B cell (primary cell): ENCODE measurements around the gene ISLR. TPM values are rescaled to one million over a fixed set of nuclear protein-coding genes. Genes with fewer than 3 reads are reported as not detected.

Experiments used
- ATAC-seq: fragments of 200-7000 bp; cut with Tn5 transposase; one replicate; pipeline ENCODE4 v1.10.0; 2021; ENCODE audit warnings: low read depth, mild to moderate bottlenecking, moderate number of reproducible peaks, moderate library complexity
- CTCF ChIA-PET: fragments of 350-600 bp; sonication (Branson Sonifier 250); formaldehyde crosslinking; loops from one replicate; lab custom pipeline; 2021; ENCODE audit warnings: antibody characterized with exemption, inconsistent platforms; lab: Charles Lee
- POLR2A ChIA-PET: fragments of 350-600 bp; sonication (Branson Sonifier 250); formaldehyde crosslinking; loops from one replicate; lab custom pipeline; 2021; ENCODE audit warnings: antibody characterized with exemption; lab: Charles Lee
- DNase-seq: peaks from one replicate; pipeline ENCODE4 v3.0.0; 2013
- H2AFZ ChIP-seq: 2 replicates; pipeline ENCODE4 v1.6.1; 2012; ENCODE audit warnings: mild to moderate bottlenecking, low read depth, low read length; ENCODE audit not compliant: insufficient read depth, poor library complexity, severe bottlenecking
- H3K27ac ChIP-seq, 2 donors: 1 replicate in 1 of 2; 2 replicates in 1 of 2; pipeline ENCODE4 v1.5.1; 2012 to 2013; ENCODE audit warnings: low read length in 2 of 2, mild to moderate bottlenecking in 2 of 2, moderate library complexity in 1 of 2
- H3K27me3 ChIP-seq, 4 experiments: fragments of 200-600 bp in 1 of 4; sonication (generic) in 1 of 4; replicated peaks in 1 of 4; 1 replicate in 2 of 4; 2 replicates in 2 of 4; pipeline versions ENCODE4 v1.6.1 to v1.7.0; 2013 to 2016; ENCODE audit warnings: low read length in 3 of 4, mild to moderate bottlenecking in 2 of 4, mixed read lengths in 1 of 4, moderate library complexity in 1 of 4; ENCODE audit not compliant: insufficient read depth in 4 of 4, control insufficient read depth in 3 of 4; ENCODE audit errors: control extremely low read depth in 1 of 4
- H3K36me3 ChIP-seq, 2 experiments: replicated peaks in 1 of 2; 1 replicate in 1 of 2; 2 replicates in 1 of 2; pipeline versions ENCODE4 v1.6.1 to v1.7.1; 2013; ENCODE audit warnings: low read length in 1 of 2; ENCODE audit not compliant: insufficient read depth in 2 of 2, control insufficient read depth in 1 of 2; ENCODE audit errors: control extremely low read depth in 1 of 2, extremely low read depth in 1 of 2
- H3K4me1 ChIP-seq, 2 donors: fragments of 200-600 bp in 1 of 2; sonication (generic) in 1 of 2; 1 replicate in 1 of 2; 2 replicates in 1 of 2; pipeline versions ENCODE4 v1.5.1 to v1.6.1; 2013 to 2017; ENCODE audit warnings: low read length in 2 of 2; ENCODE audit not compliant: control insufficient read depth in 2 of 2, insufficient read depth in 2 of 2
- H3K4me2 ChIP-seq: replicated peaks from 2 replicates; pipeline ENCODE3; 2012; ENCODE audit warnings: mild to moderate bottlenecking, low read depth, low read length; ENCODE audit not compliant: poor library complexity, severe bottlenecking
- H3K4me3 ChIP-seq, 5 experiments: fragments of 200-600 bp in 1 of 5; sonication (generic) in 1 of 5; 1 replicate in 3 of 5; 2 replicates in 2 of 5; pipeline versions ENCODE4 v1.5.1 to v1.7.0; 2011 to 2016; ENCODE audit warnings: low read length in 4 of 5, mild to moderate bottlenecking in 4 of 5, low read depth in 2 of 5, control low read depth in 1 of 5, moderate library complexity in 1 of 5; ENCODE audit not compliant: insufficient read depth in 1 of 5; ENCODE audit errors: control extremely low read depth in 1 of 5, extremely low read depth in 1 of 5
- H3K79me2 ChIP-seq: fragments of 200-600 bp; sonication (generic); one replicate; pipeline ENCODE4 v1.6.0; 2016; ENCODE audit warnings: low read length; ENCODE audit not compliant: control insufficient read depth, insufficient read depth
- H3K9ac ChIP-seq: fragments of 200-600 bp; sonication (generic); 2 replicates; pipeline ENCODE4 v1.6.1; 2017; ENCODE audit warnings: mild to moderate bottlenecking, low read length, moderate library complexity
- H3K9me3 ChIP-seq, 3 donors: one replicate each; pipeline versions ENCODE4 v1.6.1 to v1.7.1; 2013; ENCODE audit warnings: low read length in 2 of 3; ENCODE audit not compliant: control insufficient read depth in 2 of 3, insufficient read depth in 1 of 3; ENCODE audit errors: control extremely low read depth in 1 of 3
- H4K20me1 ChIP-seq: 2 replicates; pipeline ENCODE4 v1.6.0; 2012; ENCODE audit warnings: mild to moderate bottlenecking, low read length; ENCODE audit not compliant: insufficient read depth, control insufficient read depth, poor library complexity, severe bottlenecking
- H3K27ac Mint-ChIP-seq: one replicate; pipeline ENCODE4 v1.8.0; 2021; ENCODE audit warnings: mixed read lengths
- H3K27me3 Mint-ChIP-seq: one replicate; pipeline ENCODE4 v1.8.0; 2021; ENCODE audit warnings: mixed read lengths
- H3K4me1 Mint-ChIP-seq: one replicate; pipeline ENCODE4 v1.8.0; 2021; ENCODE audit warnings: mixed read lengths
- H3K4me3 Mint-ChIP-seq: one replicate; pipeline ENCODE4 v1.8.0; 2021; ENCODE audit warnings: mixed read lengths
- H3K9me3 Mint-ChIP-seq: one replicate; pipeline ENCODE4 v1.8.0; 2022; ENCODE audit warnings: mixed read lengths; ENCODE audit not compliant: insufficient read depth
- CTCF ChIP-seq: fragments of 200-600 bp; IDR thresholded peaks from one replicate; pipeline ENCODE4 v1.8.0; 2022; ENCODE audit warnings: antibody characterized with exemption, mild to moderate bottlenecking
- EZH2 ChIP-seq: IDR thresholded peaks from 2 replicates; pipeline ENCODE4 v1.6.1; 2012; ENCODE audit warnings: borderline replicate concordance, low read depth, mild to moderate bottlenecking, moderate library complexity, low read length; ENCODE audit not compliant: insufficient read depth, poor library complexity, severe bottlenecking
- WGBS: methylation state at CpG from one replicate; pipeline ENCODE4 v1.1.5; 2013; ENCODE audit warnings: missing lambda C conversion rate; ENCODE audit not compliant: insufficient coverage; 5-methylcytosine and 5-hydroxymethylcytosine counted together
- intact Hi-C: fragments of 100-400 bp; cut with micrococcal nuclease; formaldehyde crosslinking; loops from one replicate; pipeline ENCODE4 v1.10.0; 2022
- polyA plus RNA-seq: library from polyadenylated mRNA; depleted of rRNA; stranded (reverse); fragments of >200 nt; gene quantifications from 2 replicates; pipeline ENCODE4 v1.2.3, GENCODE V29; 2012
- total RNA-seq, 2 donors: library from RNA; stranded (reverse); fragments of 120-200 nt in 1 of 2; gene quantifications; 1 replicate in 1 of 2; 2 replicates in 1 of 2; pipeline versions ENCODE4 v1.2.3 to v1.2.4, GENCODE V29; 2013 to 2022

Gene ISLR
- total and polyA plus RNA-seq, 2 donors (not counting 1 experiment from before 2014, with no cell fraction given), result not detected

- Mint-ChIP-seq H3K4me3 (no peak overlapping the region), H3K4me1 (no peaks in the 10 kb centered on the region), H3K27ac (no peak overlapping the region), H3K27me3 (peaks cover 18% of the 10 kb centered on the region), H3K9me3 (no peaks in the 10 kb centered on the region)
- POLR2A ChIA-PET, result no interaction called here
- CTCF ChIA-PET, result no interaction called here
- Histone ChIP-seq H3K4me2 (no peak overlapping the region), H3K9ac (no peak overlapping the region), H4K20me1 (no peaks in the 10 kb centered on the region), H3K36me3 (no peaks in the 10 kb centered on the region), H3K27ac (no peak overlapping the region), H2AFZ (no peak overlapping the region), H3K79me2 (no peaks in the 10 kb centered on the region), H3K4me3 (no peak overlapping the region), H3K9me3 (no peaks in the 10 kb centered on the region), H3K27me3 (no peaks in the 10 kb centered on the region), H3K4me1 (no peaks in the 10 kb centered on the region)
- ATAC-seq (no peak), DNase-seq (no peak)
- no peak for TF ChIP-seq EZH2
- TF ChIP-seq CTCF, result no peak
- intact Hi-C loops, result no loop called here
- WGBS, result 100% methylated on average over 1 of the region's 7 CpGs
Observed at GRCh38 chr15:74201710-74202420, 28.4 kb downstream of the ISLR start.
